ENCODE measurements around the gene HDAC9. TPM values are rescaled to one million over a fixed set of nuclear protein-coding genes. Genes with fewer than 3 reads are reported as not detected.

The HDAC9 gene
- polyA plus RNA-seq, 1 experiment = 2.1 TPM

- Histone ChIP-seq H3K4me3 (ENCODE audit: low read depth, low read length) (no peak overlapping the region), H3K9me3 (ENCODE audit: control insufficient read depth, insufficient read depth, low read length) (no peaks in the 10 kb centered on the region), H3K27ac (ENCODE audit: low read depth, low read length) (no peak overlapping the region), H3K27me3 (ENCODE audit: control insufficient read depth, insufficient read depth, low read length) (no peaks in the 10 kb centered on the region)
- CTCF ChIA-PET = no interaction called here
- POLR2A ChIA-PET = no interaction called here
- no peak for TF ChIP-seq CTCF (IDR thresholded peaks at IDR 0.05; ENCODE audit: low read depth, low read length)
- DNase-seq (ENCODE audit: low read depth, low spot score) = no peak
Measured at GRCh38 chr7:18799899-18800298, 304.4 kb downstream of the HDAC9 start.

DNA sequence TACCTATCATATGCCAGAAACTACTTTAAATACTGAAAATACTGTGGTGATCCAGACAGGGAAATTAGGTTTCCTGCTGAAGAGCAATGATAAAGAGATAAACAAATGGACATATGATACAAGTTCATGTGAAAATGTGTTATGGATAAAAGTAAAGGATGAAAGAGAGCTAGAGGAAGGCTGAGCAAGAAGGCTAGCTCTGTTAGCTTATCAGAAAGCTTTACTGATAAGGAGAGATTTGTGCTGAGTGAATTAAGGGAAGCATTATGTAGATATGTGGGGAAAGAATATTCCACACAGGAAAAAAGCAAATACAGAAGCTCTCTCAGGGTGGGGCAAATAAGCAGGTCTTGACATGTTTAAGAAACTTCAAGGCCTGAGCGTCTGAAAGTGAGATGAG is 308.4 kb downstream of the HDAC9 start:
- ChIA-PET CTCF (no interaction called here), POLR2A (no interaction called here)
- Histone ChIP-seq H3K9me3 (ENCODE audit: control insufficient read depth, insufficient read depth, low read length) (no peaks in the 10 kb centered on the region), H3K4me3 (ENCODE audit: low read depth, low read length) (no peak overlapping the region), H3K27me3 (ENCODE audit: control insufficient read depth, insufficient read depth, low read length) (no peaks in the 10 kb centered on the region), H3K27ac (ENCODE audit: low read depth, low read length) (no peak overlapping the region)
- no peak for DNase-seq (ENCODE audit: low read depth, low spot score)
- no peak for TF ChIP-seq CTCF (IDR thresholded peaks at IDR 0.05; ENCODE audit: low read depth, low read length)

DNA sequence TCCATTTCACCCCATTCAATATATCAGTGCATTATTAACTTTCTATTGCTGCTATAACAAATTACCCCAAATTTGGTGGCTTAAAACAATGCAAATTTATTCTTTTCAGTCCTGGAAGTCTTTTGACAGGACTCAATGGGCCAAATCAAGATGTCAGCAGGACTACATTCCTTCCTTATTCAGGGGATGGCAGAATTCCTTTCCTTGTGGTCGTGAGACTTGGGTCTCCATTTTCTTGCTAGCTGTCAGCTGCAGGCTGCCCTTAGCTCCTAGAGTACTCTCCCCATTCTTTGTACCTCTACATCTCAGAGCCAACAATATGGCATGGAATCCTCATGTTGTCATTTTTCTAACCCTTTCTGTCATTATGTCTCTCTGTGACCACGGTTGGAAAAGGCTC is 310.6 kb downstream of the HDAC9 start:
- CTCF ChIA-PET = no interaction called here
- POLR2A ChIA-PET = no interaction called here

DNA sequence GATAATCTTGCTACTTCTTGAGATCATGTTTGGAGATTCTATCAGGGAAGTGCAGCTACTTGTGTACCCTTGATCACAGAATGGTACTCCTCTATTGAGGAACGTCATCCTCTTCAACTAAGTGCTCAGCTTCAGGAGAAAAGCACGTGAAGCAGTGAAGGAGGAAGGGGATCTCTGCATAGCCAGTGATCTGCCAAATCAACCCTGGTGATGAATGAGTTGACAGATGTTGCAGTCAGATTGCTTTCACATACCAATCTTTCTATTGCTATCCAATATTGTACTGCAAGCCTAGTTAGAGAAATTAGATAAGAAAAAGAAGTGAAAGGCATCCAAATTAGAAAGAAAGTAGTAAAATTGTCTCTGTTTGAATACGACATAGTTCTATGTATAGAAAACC is 312.5 kb downstream of the HDAC9 start:
- ChIA-PET CTCF (no interaction called here), POLR2A (no interaction called here)
- Histone ChIP-seq H3K4me3 (ENCODE audit: low read depth, low read length) (no peak overlapping the region), H3K27me3 (ENCODE audit: control insufficient read depth, insufficient read depth, low read length) (no peaks in the 10 kb centered on the region), H3K27ac (ENCODE audit: low read depth, low read length) (no peak overlapping the region), H3K9me3 (ENCODE audit: control insufficient read depth, insufficient read depth, low read length) (no peaks in the 10 kb centered on the region)
- DNase-seq (ENCODE audit: low read depth, low spot score) = no peak
- no peak for TF ChIP-seq CTCF (IDR thresholded peaks at IDR 0.05; ENCODE audit: low read depth, low read length)

More for the DNA sequence above, 310.6 kb downstream of the HDAC9 start:
- H3K27ac ChIP-seq (ENCODE audit: low read depth, low read length) = no peak overlapping the region
- no peaks in the 10 kb centered on the region for H3K27me3 ChIP-seq (ENCODE audit: control insufficient read depth, insufficient read depth, low read length)
- TF ChIP-seq CTCF (IDR thresholded peaks at IDR 0.05; ENCODE audit: low read depth, low read length) = no peak
- no peak overlapping the region for H3K4me3 ChIP-seq (ENCODE audit: low read depth, low read length)
- DNase-seq (ENCODE audit: low read depth, low spot score) = no peak
- H3K9me3 ChIP-seq (ENCODE audit: control insufficient read depth, insufficient read depth, low read length) = no peaks in the 10 kb centered on the region

- no peaks in the 10 kb centered on the region for H3K9me3 ChIP-seq (ENCODE audit: control insufficient read depth, insufficient read depth, low read length)
- DNase-seq (ENCODE audit: low read depth, low spot score) = no peak
- H3K27ac ChIP-seq (ENCODE audit: low read depth, low read length) = no peak overlapping the region
- ChIA-PET CTCF (no interaction called here), POLR2A (no interaction called here)
- H3K4me3 ChIP-seq (ENCODE audit: low read depth, low read length) = no peak overlapping the region
- H3K27me3 ChIP-seq (ENCODE audit: control insufficient read depth, insufficient read depth, low read length) = no peaks in the 10 kb centered on the region
- TF ChIP-seq CTCF (IDR thresholded peaks at IDR 0.05; ENCODE audit: low read depth, low read length) = no peak
Measured at GRCh38 chr7:18815261-18815960, 319.9 kb downstream of the HDAC9 start.

All from AG04450 (cell line).